Astrocyte of the spinal cord (primary cell): ENCODE data around the gene CPLX1.

ENCODE experiments used
- DNase-seq: peaks from one replicate; pipeline ENCODE4 v3.0.0; 2011; ENCODE audit warnings: low read depth, low spot score
- H3K4me3 ChIP-seq: 2 replicates; pipeline ENCODE4 v1.5.1; 2011; ENCODE audit warnings: low read depth, mild to moderate bottlenecking, low read length, moderate library complexity
- CTCF ChIP-seq: IDR thresholded peaks from 2 replicates; pipeline ENCODE4 v1.5.1; 2012; ENCODE audit warnings: low read depth, mild to moderate bottlenecking, low read length, inconsistent platforms
- in situ Hi-C: cut with HindIII; loops from 2 replicates; pipeline ENCODE4 v1.10.0; 2017; ENCODE audit warnings: low sequenced_read_pairs

Gene CPLX1

GRCh38 chr4:865121-865465 is 39.2 kb upstream of the CPLX1 start:
- in situ Hi-C loops: no loop called here
- no peak for DNase-seq
- H3K4me3 ChIP-seq: no peak overlapping the region
- TF ChIP-seq CTCF: no peak

GRCh38 chr4:864456-865120 is 38.7 kb upstream of the CPLX1 start:
- no peak for TF ChIP-seq CTCF
- no peak for DNase-seq
- no peak overlapping the region for H3K4me3 ChIP-seq
- in situ Hi-C loops: no loop called here

- in situ Hi-C loops: no loop called here
- TF ChIP-seq CTCF: no peak
- H3K4me3 ChIP-seq: no peak overlapping the region
- DNase-seq: no peak
These were observed 34.6 kb upstream of the CPLX1 start for GRCh38 chr4:860561-860960.

- TF ChIP-seq CTCF: no peak
- DNase-seq: no peak
- no peak overlapping the region for H3K4me3 ChIP-seq
- in situ Hi-C loops: no loop called here
These were observed 33.6 kb upstream of the CPLX1 start for GRCh38 chr4:859496-859895.

GRCh38 chr4:858831-859451 is 33.0 kb upstream of the CPLX1 start:
- in situ Hi-C loops: no loop called here
- TF ChIP-seq CTCF: no peak
- no peak overlapping the region for H3K4me3 ChIP-seq
- DNase-seq: no peak

- H3K4me3 ChIP-seq: no peak overlapping the region
- in situ Hi-C loops: no loop called here
- DNase-seq: no peak
- TF ChIP-seq CTCF: no peak
These were observed 32.1 kb upstream of the CPLX1 start for GRCh38 chr4:858041-858481.
